ENCODE results near the gene WNT8A.

DNA sequence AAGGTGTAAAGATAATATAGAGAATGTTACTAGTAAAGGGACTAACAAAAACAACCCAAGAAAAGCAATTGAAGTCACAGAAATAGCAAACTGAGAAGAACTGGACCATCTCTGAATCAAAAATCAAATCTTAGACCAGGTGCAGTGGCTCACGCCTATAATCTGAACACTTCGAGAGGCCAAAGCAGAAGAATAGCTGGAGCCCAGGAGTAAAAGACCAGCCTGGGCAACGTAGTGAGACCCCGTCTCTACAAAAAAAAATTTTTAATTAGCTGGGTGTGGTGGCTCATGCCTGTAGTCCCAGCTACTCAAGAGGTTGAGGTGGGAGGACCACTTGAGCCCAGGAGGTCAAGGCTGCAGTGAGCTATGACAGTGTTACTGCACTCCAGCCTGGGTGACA is 27.3 kb downstream of the WNT8A start:
- TF ChIP-seq MXI1 (conservative IDR thresholded peaks at IDR 0.05; ENCODE audit: poor library complexity, severe bottlenecking) (no peak), TAF1 (IDR thresholded peaks at IDR 0.05; ENCODE audit: low read depth) (no peak), SMC3 (conservative IDR thresholded peaks at IDR 0.05; ENCODE audit: poor library complexity) (no peak), POLR2AphosphoS5 (IDR thresholded peaks at IDR 0.05) (no peak), EZH2 (IDR thresholded peaks at IDR 0.05; ENCODE audit: borderline replicate concordance, insufficient read depth, low read length, poor library complexity, severe bottlenecking) (no peak), EP300 (conservative IDR thresholded peaks at IDR 0.05; ENCODE audit: poor library complexity, severe bottlenecking) (no peak)
- TF ChIP-seq, protein P1, sequence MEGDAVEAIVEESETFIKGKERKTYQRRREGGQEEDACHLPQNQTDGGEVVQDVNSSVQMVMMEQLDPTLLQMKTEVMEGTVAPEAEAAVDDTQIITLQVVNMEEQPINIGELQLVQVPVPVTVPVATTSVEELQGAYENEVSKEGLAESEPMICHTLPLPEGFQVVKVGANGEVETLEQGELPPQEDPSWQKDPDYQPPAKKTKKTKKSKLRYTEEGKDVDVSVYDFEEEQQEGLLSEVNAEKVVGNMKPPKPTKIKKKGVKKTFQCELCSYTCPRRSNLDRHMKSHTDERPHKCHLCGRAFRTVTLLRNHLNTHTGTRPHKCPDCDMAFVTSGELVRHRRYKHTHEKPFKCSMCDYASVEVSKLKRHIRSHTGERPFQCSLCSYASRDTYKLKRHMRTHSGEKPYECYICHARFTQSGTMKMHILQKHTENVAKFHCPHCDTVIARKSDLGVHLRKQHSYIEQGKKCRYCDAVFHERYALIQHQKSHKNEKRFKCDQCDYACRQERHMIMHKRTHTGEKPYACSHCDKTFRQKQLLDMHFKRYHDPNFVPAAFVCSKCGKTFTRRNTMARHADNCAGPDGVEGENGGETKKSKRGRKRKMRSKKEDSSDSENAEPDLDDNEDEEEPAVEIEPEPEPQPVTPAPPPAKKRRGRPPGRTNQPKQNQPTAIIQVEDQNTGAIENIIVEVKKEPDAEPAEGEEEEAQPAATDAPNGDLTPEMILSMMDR (IDR thresholded peaks at IDR 0.05; ENCODE audit: poor library complexity, severe bottlenecking) = no peak
- TF ChIP-seq, protein P2, sequence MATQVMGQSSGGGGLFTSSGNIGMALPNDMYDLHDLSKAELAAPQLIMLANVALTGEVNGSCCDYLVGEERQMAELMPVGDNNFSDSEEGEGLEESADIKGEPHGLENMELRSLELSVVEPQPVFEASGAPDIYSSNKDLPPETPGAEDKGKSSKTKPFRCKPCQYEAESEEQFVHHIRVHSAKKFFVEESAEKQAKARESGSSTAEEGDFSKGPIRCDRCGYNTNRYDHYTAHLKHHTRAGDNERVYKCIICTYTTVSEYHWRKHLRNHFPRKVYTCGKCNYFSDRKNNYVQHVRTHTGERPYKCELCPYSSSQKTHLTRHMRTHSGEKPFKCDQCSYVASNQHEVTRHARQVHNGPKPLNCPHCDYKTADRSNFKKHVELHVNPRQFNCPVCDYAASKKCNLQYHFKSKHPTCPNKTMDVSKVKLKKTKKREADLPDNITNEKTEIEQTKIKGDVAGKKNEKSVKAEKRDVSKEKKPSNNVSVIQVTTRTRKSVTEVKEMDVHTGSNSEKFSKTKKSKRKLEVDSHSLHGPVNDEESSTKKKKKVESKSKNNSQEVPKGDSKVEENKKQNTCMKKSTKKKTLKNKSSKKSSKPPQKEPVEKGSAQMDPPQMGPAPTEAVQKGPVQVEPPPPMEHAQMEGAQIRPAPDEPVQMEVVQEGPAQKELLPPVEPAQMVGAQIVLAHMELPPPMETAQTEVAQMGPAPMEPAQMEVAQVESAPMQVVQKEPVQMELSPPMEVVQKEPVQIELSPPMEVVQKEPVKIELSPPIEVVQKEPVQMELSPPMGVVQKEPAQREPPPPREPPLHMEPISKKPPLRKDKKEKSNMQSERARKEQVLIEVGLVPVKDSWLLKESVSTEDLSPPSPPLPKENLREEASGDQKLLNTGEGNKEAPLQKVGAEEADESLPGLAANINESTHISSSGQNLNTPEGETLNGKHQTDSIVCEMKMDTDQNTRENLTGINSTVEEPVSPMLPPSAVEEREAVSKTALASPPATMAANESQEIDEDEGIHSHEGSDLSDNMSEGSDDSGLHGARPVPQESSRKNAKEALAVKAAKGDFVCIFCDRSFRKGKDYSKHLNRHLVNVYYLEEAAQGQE (IDR thresholded peaks at IDR 0.05; ENCODE audit: borderline replicate concordance) = no peak

Measured in neural cell (in vitro differentiated cells).